GM18520 (cell line): Measurements from ENCODE around the gene IFNA13.
"Not testable (repeated sequence)": the region's sequence is repeated elsewhere in the genome, so short reads cannot be mapped to it uniquely, and the experiment has no call there.

ENCODE experiments used
- ATAC-seq: cut with Tn5 transposase; IDR thresholded peaks from one replicate; pipeline ENCODE4 v1.9.1; 2021; ENCODE audit not compliant: unreplicated experiment

Gene IFNA13

DNA sequence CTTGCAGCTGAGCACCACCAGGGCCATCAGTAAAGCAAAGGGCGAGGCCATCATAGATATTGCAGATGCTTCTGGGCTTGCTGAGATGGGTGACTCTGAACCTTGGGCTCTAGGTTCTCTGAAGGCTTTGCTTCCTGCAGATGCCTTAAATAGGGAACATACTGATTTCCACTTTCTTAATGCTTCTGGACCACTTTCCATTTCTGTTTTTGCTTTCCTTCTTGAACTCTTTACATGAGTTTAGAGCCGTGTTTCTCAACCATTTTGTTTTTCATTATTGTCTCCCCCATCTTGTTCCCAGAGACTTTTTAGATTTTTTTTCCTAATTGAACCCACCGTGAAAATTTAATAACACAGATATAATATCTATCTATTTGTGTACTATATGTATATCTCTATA lies at the start of gene IFNA13:
Gene IFNA13 (minus strand): TSS at position 101 of the 400 bp plus-strand sequence. CDS start 47 bp downstream, at position 54.
- ATAC-seq, result no peak

DNA sequence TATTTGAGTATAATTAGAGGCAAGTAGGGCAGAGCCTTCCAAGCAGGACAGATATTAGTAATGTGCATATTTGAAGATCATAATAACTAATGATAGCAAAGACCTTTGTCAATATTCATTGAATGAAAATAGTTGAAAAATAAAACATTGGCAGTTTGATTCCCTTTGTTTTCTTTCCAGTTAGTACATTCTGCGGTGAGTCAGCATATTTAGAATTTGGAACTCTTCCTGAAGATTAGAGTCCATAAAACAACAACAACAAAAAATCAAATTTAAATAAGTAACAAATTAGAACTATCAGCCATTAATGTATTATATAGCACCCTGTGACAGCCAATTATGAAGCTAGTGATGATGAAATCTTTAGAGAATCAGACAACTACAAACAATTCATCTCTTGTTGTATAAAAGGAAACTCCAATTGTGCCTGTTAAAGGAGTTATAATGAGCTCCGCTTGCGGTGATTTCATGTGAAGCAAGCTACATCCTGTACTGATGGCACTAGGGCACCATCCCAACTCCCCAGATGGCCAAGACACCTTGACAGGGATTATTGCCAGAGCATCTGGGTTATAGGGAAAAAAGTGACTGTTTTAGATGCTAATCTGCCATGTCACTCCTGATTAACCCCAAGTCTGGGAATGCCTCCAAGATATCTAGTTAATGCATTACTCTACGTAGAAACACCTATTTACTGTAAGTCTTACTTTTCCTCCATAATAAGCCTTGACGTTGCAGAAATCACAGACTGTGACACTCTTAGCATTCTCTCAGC lies 47.8 kb upstream of the IFNA13 start:
- no peak for ATAC-seq

DNA sequence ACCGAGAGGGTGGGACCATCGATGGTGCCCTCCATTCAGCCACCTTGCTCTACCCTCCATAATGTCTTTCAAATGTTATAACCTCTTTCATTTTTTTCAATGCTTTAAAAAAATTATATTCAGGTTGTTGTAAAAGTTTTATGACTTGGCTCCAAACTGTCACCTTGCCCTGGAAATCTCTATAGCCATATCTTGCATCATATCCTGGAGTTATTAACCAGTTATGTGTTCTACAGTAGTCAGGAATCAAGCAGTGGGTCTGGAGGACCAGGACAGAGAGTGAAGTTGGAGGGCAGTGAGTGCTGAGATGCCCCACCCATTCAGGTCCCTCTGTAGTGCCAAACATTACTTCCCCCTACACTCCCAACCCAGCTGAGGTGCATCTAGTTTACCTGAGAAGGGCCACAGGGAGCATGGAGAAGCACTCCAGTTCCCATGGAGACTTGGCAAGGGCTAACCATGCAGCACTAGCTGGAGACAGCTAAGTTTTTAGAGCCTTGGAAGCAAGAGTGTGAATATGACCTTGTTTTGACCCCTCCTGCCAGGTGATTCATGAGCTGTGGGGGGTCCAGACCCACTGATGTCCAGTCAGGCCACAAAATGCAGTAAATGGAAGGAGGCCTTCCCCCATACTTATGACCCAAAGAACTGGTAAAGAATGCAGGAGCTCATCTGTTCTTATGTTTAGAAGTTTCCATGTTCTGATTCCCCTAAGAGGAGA lies 46.5 kb upstream of the IFNA13 start:
- no peak for ATAC-seq

DNA sequence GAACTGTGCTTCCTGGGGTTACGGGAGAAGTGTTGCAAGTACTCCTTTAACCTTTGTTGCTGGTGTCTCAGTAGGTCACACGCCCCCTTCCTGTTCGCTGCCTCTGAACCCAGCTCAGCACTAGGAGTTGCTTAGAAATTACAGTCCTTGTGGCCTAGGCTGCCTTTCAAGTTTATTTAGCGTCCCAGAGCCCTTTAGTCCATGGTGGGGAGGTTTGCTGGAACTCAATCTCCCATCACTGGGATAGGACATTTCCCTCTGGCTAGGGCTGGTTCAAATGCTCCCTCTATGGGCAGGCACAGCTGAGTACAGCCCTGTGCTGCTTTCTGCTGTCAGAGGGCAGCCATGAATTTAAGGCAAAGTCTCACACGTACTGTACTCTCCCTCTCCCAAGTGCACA lies 45.8 kb upstream of the IFNA13 start:
- no peak for ATAC-seq

DNA sequence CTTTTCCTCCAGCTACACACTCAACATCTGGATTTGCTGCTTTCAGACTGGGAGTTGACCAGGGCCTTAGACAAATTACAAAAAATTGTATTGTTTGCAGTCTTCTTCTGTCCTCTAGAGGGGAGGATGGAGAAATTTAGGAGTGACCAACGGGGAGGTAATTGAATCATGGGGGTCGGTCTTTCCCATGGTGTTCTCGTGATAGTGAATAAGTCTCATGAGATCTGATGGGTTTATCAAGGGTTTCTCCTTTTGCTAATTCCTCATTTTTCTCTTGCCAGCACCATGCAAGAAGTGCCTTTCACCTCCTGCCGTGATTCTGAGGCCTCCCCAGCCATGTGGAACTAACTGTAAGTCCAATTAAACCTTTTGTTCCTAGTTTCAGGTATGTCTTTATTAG lies 45.3 kb upstream of the IFNA13 start:
- ATAC-seq, result no peak

DNA sequence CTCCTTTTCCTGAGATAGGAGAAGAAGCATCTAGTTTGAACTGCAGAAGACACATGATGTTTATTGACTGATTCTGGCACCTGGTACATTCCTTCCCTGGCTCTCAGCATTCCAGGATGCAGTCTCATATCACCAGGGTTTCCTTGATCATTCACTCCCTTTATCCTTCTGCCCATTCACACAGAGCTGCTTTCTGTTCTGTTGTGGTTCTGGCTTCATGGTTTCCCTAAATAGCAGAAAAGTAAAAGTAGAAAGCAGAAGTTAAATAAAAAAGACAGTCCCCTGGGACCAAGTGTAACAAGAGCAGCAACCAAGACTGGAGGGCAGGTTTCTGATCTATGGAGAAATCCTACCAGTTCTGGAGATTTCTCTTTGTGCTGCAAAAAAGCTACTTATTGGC lies 44.2 kb upstream of the IFNA13 start:
- ATAC-seq, result no peak

DNA sequence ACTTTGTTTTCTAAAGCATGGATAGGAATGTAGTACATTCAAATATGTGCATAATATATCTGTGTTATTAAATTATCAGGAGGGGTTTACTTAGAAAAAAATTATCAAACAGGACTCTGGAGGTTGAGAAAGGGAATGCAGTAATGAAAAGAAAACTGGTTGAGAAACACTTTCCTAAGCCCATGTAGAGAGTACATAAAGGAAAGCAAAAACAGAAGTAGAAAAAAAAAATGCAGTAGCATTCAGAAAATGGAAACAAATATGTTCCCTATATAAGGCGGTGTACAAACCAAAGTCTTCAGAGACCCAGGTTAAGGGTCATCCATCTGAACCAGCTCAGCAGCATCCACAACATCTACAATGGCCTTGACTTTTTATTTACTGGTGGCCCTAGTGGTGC lies 41.0 kb upstream of the IFNA13 start, which contains the start of gene IFNA8:
Gene IFNA8 (plus strand): TSS at position 301 of the 400 bp plus-strand sequence. CDS start 60 bp downstream, at position 361.
- ATAC-seq, result no peak

DNA sequence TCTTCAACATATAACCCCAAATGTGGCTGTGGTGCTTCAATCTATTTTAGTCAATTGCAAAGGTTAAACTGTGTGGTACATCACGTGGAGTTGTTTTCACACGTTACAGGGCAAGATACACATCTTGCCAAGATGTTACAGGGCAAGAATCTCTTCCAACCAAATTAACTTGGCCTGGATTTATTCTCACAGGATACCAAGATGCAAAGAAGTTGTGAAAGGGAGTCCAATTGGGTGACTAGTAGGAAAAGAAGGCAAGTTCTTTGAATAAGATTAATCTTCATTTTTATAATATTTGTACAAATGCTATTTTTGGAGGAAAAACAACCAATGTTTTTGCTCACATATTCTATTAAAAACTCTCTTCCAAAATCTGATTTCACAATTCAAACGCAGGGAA lies 36.3 kb upstream of the IFNA13 start:
- no peak for ATAC-seq

DNA sequence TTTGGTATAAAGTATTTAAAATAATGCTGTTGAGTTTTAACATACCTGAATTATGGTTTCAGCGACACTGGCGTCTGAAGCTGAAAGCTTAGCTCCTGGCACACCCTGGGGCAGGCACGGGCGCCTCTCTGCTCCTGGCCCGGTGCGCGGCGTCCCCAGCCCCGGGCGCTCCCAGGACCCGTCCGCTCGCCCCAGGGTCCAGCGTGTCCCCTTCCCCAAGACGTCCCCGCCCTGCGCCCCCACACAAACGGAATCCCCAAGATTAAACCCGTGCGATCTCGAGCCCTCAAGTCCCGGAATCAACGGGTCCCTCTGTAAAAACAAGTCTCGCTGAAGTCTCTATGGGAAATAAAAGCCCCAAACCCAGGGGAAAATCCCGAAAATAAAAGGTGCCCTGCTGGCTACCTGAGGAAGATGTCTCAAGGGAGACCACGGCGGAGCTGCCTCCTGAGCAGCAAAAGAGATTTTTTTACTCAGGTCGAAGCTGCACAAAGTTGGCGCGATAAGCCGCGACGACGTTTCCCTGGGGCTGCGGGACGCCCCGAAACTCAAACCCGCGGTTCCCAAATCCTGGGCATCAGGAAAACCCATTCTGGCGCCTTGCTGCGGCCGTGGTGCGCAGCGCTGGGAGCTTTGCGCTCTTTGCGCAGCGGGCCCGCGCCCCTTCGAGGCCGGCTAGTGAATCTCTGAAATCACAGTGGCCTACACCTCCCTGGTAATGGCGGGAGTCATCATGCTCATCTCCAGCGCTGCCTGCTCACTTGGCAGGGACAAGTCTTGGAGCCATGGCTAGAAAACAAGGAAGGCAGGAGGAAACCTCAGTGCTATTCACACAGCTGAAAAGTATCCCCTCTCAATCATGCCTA lies 34.8 kb upstream of the IFNA13 start:
- no peak for ATAC-seq

DNA sequence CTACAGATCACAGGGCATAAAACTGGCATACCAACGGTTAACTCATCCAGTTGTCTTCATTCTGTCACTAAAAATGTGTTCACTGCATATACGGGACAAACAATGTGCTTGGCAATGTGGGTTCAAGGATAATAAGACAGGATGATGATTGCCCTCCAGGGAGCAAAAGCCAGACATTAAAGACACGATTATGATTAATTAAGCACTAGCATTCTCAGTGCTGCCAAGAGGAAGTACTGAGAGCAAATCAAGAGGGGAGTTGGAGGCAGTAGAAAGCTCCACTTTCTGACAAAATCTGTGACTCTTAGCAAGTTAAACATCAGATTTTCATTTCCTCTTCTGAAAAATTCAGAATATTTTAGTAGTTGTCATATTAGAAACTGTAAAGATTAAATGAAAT lies 32.1 kb upstream of the IFNA13 start:
- ATAC-seq, result no peak

DNA sequence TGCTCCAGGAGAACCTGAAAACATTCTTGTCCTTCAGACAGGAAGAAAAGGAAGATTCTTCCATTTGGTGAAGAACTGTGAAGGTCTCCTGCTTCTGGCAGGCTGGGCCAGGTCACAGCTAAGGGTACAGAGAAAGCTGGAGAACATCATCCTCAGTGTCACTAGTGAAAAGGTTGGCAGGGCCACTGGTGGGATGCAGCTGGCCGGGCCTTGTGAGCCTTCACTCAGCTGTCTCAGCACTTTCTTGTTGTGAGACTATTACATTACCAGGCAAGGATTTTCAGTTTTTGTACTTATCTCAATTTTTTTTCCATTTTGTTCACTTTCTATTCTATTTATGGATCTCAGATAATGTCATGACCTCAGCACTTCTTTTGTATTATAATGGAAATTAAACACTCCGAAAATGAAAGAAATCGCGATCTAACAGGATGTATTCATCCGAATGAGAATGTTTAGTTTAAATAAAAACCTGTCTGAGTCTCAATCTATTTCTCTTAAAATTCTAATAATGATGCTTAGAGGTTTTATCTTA lies 31.2 kb upstream of the IFNA13 start:
- no peak for ATAC-seq

DNA sequence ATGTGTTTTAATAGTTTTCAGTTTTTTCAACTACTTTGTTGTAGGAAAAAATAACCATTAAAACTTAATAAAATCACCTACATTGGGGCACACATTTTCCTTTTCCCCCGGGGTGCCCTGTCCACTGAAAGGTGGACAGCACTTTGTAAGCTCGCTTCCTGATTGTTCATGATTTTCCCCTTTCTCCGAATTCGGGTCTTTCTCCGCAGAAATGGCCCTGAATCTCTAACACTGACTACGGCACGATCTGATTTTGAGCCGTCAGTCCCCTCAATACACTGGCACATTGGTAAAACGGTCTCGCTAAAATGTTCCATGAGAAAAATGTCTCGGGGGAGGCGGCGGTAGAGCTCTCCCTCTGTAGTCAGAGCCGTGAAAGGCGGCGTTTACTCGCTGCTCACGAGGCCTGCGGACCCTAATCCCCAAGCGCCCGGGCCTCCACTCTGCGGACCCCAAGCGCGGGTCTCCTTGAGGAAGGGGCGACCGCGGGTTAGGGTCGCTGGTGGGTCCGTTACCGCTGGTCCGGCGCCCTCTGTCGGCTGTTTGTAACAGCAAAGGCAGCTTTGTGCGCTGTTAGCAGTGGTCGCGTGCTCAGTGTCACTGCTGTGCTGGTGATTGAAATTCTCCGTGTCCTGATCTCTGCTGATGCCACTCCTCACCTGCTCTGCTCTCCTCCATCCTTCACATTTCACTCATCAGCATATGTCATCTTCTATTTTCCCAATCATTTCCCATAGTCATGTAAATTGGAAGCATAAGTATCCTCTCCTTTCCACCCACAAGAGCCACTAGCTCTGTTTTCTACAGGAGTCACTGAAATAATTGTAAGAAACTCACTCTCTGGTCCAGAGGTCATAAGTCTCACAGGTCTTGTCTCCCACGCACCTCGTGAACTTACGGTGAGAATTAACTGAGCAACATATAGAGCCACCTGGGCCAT lies 28.2 kb upstream of the IFNA13 start:
- ATAC-seq, result peak; percentile 34

DNA sequence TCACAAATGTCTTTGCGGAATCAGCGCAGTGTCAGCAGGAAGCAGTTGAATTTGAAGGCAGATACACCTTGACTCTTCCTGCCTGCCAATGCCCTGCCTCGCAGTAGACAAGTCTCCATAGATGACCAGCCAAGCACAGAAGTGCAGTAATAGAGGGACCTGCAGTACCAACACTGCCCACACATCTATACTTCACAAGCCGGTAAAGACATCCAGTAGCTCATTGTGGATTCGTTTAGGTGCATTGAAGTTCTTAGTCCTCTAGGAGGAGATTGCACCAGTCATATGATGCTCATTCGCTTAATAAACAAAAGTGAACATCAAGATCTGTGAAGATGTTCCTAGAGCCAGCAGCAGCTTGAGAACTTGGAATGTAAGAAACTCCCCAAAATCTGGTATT lies 24.4 kb upstream of the IFNA13 start:
- peak; percentile 85 for ATAC-seq

DNA sequence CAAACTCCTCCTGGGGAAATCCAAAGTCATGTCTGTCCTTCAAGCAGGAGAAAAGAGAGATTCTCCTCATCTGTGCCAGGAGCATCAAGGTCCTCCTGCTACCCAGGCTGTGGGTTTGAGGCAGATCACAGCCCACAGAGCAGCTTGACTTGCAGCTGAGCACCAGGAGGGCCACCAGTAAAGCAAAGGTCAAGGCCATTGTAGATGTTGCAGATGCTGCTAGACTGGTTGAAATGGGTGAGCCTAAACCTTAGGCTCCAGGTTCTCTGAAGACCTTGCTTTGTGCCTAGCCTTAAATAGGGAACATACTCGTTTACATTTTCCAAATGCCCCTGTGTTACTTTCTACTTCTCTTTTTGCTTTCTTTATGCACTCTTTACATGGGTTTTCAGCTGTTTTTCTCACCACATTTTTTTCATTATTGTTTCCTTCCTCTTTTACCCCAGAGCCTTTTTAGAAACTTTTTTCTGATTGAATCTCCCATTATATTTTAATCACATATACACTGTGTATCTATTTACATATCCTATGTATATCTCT lies 17.3 kb upstream of the IFNA13 start, which contains the start of gene IFNA2:
Gene IFNA2 (minus strand): TSS at position 268 of the 540 bp plus-strand sequence. CDS start 69 bp downstream, at position 199.
- peak; percentile 17 for ATAC-seq

DNA sequence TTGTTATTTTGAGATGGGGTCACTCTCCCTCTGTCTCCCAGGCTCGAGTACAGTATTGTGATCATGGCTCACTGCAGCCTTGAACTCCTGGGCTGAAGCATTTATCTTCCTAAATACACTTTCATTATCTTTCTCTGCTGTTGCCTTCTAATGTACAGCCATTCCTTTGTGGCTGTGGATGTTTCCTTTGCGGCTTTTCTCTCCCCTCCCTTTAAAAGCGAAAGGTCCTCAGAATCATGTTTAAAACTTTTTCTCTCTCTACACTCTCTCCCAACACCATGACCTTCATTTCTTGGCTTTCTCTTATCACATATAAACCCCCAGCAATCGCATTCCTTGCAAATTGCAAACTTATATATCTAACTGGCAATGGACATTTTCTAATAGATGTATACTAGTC lies 15.8 kb upstream of the IFNA13 start:
- no peak for ATAC-seq

DNA sequence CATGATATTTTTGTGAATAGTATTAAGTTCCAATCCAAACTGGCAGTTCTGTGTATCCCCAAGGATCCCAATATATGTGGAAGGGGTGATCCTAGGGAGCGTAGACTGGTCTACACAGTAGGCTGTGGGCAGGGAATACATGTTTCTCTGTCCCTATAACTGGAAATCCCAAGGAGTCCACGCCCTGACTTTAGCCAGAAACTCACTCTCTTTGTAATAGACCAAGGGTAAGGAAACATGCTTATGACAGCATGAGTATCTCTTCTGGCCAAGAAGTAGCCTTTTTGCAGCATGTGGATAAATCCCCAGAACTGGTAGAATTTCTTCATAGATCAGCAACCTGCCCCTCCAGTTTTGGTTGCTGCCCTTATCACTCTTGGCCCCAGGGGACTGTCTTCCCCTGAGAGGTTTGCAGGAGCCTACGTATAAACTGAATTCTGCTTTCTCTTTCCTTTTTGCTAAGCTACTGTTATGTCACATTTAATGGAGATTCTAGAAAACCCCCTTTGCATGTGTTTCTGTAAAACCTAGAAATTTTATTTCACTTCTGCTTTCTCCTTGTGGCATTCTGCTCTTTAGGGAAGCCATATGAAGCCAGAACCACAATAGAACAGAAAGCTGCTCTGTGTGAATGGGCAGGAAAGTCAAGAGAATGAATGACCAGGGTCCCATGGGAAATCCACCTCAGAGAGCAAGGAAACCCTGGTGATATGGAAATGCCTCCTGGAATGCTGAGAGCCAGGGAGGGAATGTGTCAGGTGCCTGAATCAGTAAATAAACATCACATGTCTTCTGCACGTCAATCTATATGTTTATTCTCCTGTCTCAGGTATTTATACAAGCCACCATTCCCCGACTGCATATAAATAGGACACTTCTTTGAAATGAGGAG lies 13.8 kb upstream of the IFNA13 start:
- peak; percentile 97 for ATAC-seq

DNA sequence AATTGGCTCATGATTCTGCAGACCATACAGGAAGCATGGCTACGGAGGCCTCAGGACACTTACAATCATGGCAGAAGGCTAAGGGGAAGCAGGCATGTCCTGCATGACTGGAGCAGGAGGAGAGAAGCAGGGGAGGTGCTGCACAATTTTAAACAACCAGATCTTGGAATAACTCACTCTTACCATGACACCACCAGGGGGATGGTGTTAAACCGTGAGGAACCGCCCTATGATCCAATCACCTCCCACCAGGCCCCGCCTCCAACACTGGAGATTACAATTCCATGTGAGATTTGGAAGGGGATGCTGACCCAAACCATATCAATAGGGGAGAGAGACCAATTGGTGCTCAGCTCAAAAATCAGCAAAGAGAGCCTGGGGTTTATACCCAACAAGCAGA lies 3.6 kb upstream of the IFNA13 start:
- not testable (repeated sequence) for ATAC-seq

DNA sequence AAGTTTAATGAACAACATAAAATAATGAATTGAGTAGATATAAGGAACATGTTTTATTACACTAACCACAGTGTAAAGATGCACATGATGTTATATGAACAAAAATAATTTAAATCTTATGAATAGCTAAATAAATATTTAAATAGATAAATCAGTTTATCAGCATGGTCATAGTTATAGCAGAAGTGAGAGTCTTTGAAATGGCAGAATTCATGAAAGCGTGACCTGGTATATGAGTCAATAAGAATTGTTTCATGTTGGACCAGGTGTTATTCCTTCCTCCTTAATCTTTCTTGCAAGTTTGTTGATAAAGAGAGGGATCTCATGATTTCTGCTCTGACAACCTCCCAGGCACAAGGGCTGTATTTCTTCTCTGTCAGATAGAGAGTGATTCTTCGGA lies 688 bp downstream of the IFNA13 start:
- ATAC-seq, result not testable (repeated sequence)

DNA sequence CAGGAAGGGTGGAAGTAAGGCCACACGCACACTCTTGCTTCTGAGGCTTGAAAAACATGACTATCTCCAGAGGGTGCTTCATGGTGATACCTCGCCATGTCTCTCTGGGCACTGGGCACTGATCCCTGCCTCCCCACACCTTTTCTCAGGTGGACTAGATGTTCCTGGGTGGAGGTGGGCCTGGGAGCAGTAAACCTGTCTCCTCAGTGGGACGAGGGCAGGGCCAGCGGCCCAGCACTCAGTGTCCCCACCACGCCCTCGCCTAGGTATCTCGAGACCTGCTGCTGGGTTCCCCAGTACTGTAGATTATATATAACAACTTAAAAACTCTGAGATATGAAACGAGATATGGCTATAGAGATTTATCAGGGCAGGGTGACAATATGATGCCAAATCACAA lies 5.6 kb downstream of the IFNA13 start:
- no peak for ATAC-seq
